BLaER1 treated with 17β-estradiol and CSF1 and Interleukin-3, amounts not matched to agents 10 nM and 100 nM (cell line): Measurements from ENCODE around the gene SLC22A14.

Experiments
- H3K27ac ChIP-seq, 11 experiments: shearing (Covaris generic); formaldehyde crosslinking; 2 replicates each; pipeline ENCODE4 v1.8.1; 2022
- H3K27me3 ChIP-seq, 11 experiments: shearing (Covaris generic); formaldehyde crosslinking; 2 replicates each; pipeline ENCODE4 v1.8.1; 2022
- H3K36me3 ChIP-seq, 11 experiments: shearing (Covaris generic); formaldehyde crosslinking; 2 replicates each; pipeline ENCODE4 v1.8.1; 2022
- H3K4me1 ChIP-seq, 10 experiments: shearing (Covaris generic); formaldehyde crosslinking; 2 replicates each; pipeline ENCODE4 v1.8.1; 2022
- H3K4me2 ChIP-seq, 11 experiments: shearing (Covaris generic); formaldehyde crosslinking; 2 replicates each; pipeline ENCODE4 v1.8.1; 2022
- H3K4me3 ChIP-seq, 10 experiments: shearing (Covaris generic); formaldehyde crosslinking; 2 replicates each; pipeline ENCODE4 v1.8.1; 2022
- H3K9ac ChIP-seq, 11 experiments: shearing (Covaris generic); formaldehyde crosslinking; 2 replicates each; pipeline ENCODE4 v1.8.1; 2022
- H3K9me3 ChIP-seq, 11 experiments: shearing (Covaris generic); formaldehyde crosslinking; replicated peaks in 1 of 11; 2 replicates each; pipeline ENCODE4 v1.8.1; 2022
- H4K20me1 ChIP-seq, 11 experiments: shearing (Covaris generic); formaldehyde crosslinking; 2 replicates each; pipeline ENCODE4 v1.8.1; 2022
- Cebpa-rat ChIP-seq, 11 experiments: shearing (Covaris generic); IDR thresholded peaks; 2 replicates each; pipeline ENCODE4 v1.8.1; 2022

Gene SLC22A14

GRCh38 chr3:38353151-38353550 is 71.1 kb downstream of the SLC22A14 start:
- H3K4me1 ChIP-seq = peaks cover 7 to 13% (median 7%) of the 10 kb centered on the region in 10 experiments
- TF ChIP-seq Cebpa-rat (IDR thresholded peaks at IDR 0.05) = no peak
- no peak overlapping the region for H3K9ac ChIP-seq
- H4K20me1 ChIP-seq = 0 out of 22 replicates have a peak, but pooled peaks cover 0 to 4% (median 0%) of the 10 kb centered on the region in 11 experiments
- no peaks in the 10 kb centered on the region for H3K27me3 ChIP-seq
- peaks cover 3 to 46% (median 12%) of the 10 kb centered on the region in 11 experiments; a peak in 10 of 22 replicates for H3K36me3 ChIP-seq
- H3K9me3 ChIP-seq = peaks cover 0 to 11% (median 0%) of the 10 kb centered on the region in 11 experiments; a peak in 4 of 22 replicates
- no peak overlapping the region for H3K27ac ChIP-seq
- no peak overlapping the region for H3K4me2 ChIP-seq
- H3K4me3 ChIP-seq = no peak overlapping the region

GRCh38 chr3:38354588-38355330 is 72.7 kb downstream of the SLC22A14 start:
- H3K27ac ChIP-seq = no peak overlapping the region
- H4K20me1 ChIP-seq = no peaks in the 10 kb centered on the region; a peak in 1 of 22 replicates
- H3K27me3 ChIP-seq = no peaks in the 10 kb centered on the region
- no peak for TF ChIP-seq Cebpa-rat (IDR thresholded peaks at IDR 0.05)
- H3K9me3 ChIP-seq = peaks cover 0 to 9% (median 0%) of the 10 kb centered on the region in 11 experiments; a peak in 3 of 22 replicates
- no peak overlapping the region for H3K9ac ChIP-seq
- no peak overlapping the region for H3K4me2 ChIP-seq
- no peak overlapping the region for H3K4me3 ChIP-seq
- H3K4me1 ChIP-seq = peaks cover 0 to 4% (median 0%) of the 10 kb centered on the region in 10 experiments; a peak in 1 of 20 replicates
- H3K36me3 ChIP-seq = peaks cover 5 to 38% (median 17%) of the 10 kb centered on the region in 11 experiments; a peak in 12 of 22 replicates

GRCh38 chr3:38359038-38359437 is 76.9 kb downstream of the SLC22A14 start:
- Histone ChIP-seq H3K27ac (no peak overlapping the region), H3K27me3 (no peaks in the 10 kb centered on the region), H3K4me3 (no peak overlapping the region), H3K4me2 (no peak overlapping the region), H3K9me3 (peaks cover 0 to 9% (median 0%) of the 10 kb centered on the region in 11 experiments; a peak in 3 of 22 replicates), H4K20me1 (no peaks in the 10 kb centered on the region; a peak in 1 of 22 replicates), H3K9ac (no peak overlapping the region), H3K4me1 (no peaks in the 10 kb centered on the region), H3K36me3 (peaks cover 5 to 42% (median 20%) of the 10 kb centered on the region in 11 experiments; a peak in 13 of 22 replicates)
- TF ChIP-seq Cebpa-rat (IDR thresholded peaks at IDR 0.05) = no peak

- Histone ChIP-seq H3K36me3 (peaks cover 6 to 50% (median 25%) of the 10 kb centered on the region in 11 experiments; a peak in 17 of 22 replicates), H3K9me3 (peaks cover 0 to 9% (median 0%) of the 10 kb centered on the region in 11 experiments; a peak in 3 of 22 replicates), H4K20me1 (no peaks in the 10 kb centered on the region; a peak in 1 of 22 replicates), H3K4me3 (no peak overlapping the region), H3K4me1 (no peaks in the 10 kb centered on the region), H3K27ac (no peak overlapping the region), H3K4me2 (no peak overlapping the region), H3K27me3 (no peaks in the 10 kb centered on the region), H3K9ac (no peak overlapping the region)
- TF ChIP-seq Cebpa-rat (IDR thresholded peaks at IDR 0.05) = no peak
These were observed 78.3 kb downstream of the SLC22A14 start for GRCh38 chr3:38360345-38360744.

- Histone ChIP-seq H3K36me3 (peaks cover 5 to 58% (median 31%) of the 10 kb centered on the region in 11 experiments; a peak in 17 of 22 replicates), H3K9me3 (peaks cover 0 to 9% (median 0%) of the 10 kb centered on the region in 11 experiments; a peak in 3 of 22 replicates), H3K4me1 (no peaks in the 10 kb centered on the region), H3K4me2 (no peak overlapping the region), H4K20me1 (no peaks in the 10 kb centered on the region; a peak in 1 of 22 replicates), H3K4me3 (no peak overlapping the region), H3K27ac (no peak overlapping the region), H3K27me3 (no peaks in the 10 kb centered on the region), H3K9ac (no peak overlapping the region)
- no peak for TF ChIP-seq Cebpa-rat (IDR thresholded peaks at IDR 0.05)
These were observed 79.4 kb downstream of the SLC22A14 start for GRCh38 chr3:38361496-38361895.

GRCh38 chr3:38362825-38363224 is 80.7 kb downstream of the SLC22A14 start:
- Histone ChIP-seq H3K4me3 (no peak overlapping the region), H3K36me3 (peaks cover 5 to 67% (median 31%) of the 10 kb centered on the region in 11 experiments; a peak in 17 of 22 replicates), H3K9ac (no peak overlapping the region), H3K27me3 (no peaks in the 10 kb centered on the region), H4K20me1 (no peaks in the 10 kb centered on the region; a peak in 1 of 22 replicates), H3K4me2 (no peak overlapping the region), H3K27ac (no peak overlapping the region), H3K9me3 (peaks cover 0 to 9% (median under 1%) of the 10 kb centered on the region in 11 experiments; a peak in 2 of 22 replicates), H3K4me1 (no peaks in the 10 kb centered on the region)
- no peak for TF ChIP-seq Cebpa-rat (IDR thresholded peaks at IDR 0.05)

GRCh38 chr3:38364721-38365400 is 82.8 kb downstream of the SLC22A14 start:
- no peak overlapping the region for H3K4me3 ChIP-seq
- H3K4me2 ChIP-seq = no peak overlapping the region
- TF ChIP-seq Cebpa-rat (IDR thresholded peaks at IDR 0.05) = no peak
- no peak overlapping the region for H3K9ac ChIP-seq
- no peaks in the 10 kb centered on the region for H3K27me3 ChIP-seq
- H4K20me1 ChIP-seq = no peaks in the 10 kb centered on the region
- no peak overlapping the region for H3K27ac ChIP-seq
- peaks cover 0 to 9% (median 5%) of the 10 kb centered on the region in 11 experiments; a peak in 4 of 22 replicates for H3K9me3 ChIP-seq
- no peaks in the 10 kb centered on the region for H3K4me1 ChIP-seq
- H3K36me3 ChIP-seq = peaks cover 5 to 79% (median 30%) of the 10 kb centered on the region in 11 experiments; a peak in 18 of 22 replicates

- H3K9me3 ChIP-seq = peaks cover 0 to 9% (median 5%) of the 10 kb centered on the region in 11 experiments; a peak in 4 of 22 replicates
- H3K4me3 ChIP-seq = no peak overlapping the region
- TF ChIP-seq Cebpa-rat (IDR thresholded peaks at IDR 0.05) = no peak
- H3K9ac ChIP-seq = no peak overlapping the region
- H3K27ac ChIP-seq = no peak overlapping the region
- no peak overlapping the region for H3K4me2 ChIP-seq
- peaks cover 5 to 79% (median 28%) of the 10 kb centered on the region in 11 experiments; a peak in 18 of 22 replicates for H3K36me3 ChIP-seq
- H3K27me3 ChIP-seq = no peaks in the 10 kb centered on the region
- no peaks in the 10 kb centered on the region for H4K20me1 ChIP-seq
- no peaks in the 10 kb centered on the region for H3K4me1 ChIP-seq
These were observed 83.5 kb downstream of the SLC22A14 start for GRCh38 chr3:38365469-38366062.
